CD4-positive, CD25-positive, alpha-beta regulatory T cell (primary cell): Measurements from ENCODE around the gene PDIA5. TPM values are rescaled to one million over a fixed set of nuclear protein-coding genes. Genes with fewer than 3 reads are reported as not detected.

ENCODE experiments used
- ATAC-seq, 2 donors: fragments of 150-1000 bp; cut with Tn5 transposase; one replicate each; pipeline ENCODE4 v1.10.0; 2021; ENCODE audit warnings: low read depth in 2 of 2, moderate number of reproducible peaks in 2 of 2, moderate library complexity in 1 of 2
- DNase-seq, 3 donors: peaks; one replicate each; pipeline versions ENCODE4 v3.0.0 to v3.0.0-alpha.2; 2012 to 2022; ENCODE audit warnings: mixed read lengths in 1 of 3
- H3K27ac ChIP-seq: one replicate; pipeline ENCODE4 v1.7.0; 2013; ENCODE audit warnings: mild to moderate bottlenecking, low read length; ENCODE audit not compliant: insufficient read depth, poor library complexity, severe bottlenecking
- H3K27me3 ChIP-seq: one replicate; pipeline ENCODE4 v1.7.0; 2013; ENCODE audit warnings: low read length; ENCODE audit not compliant: control insufficient read depth, insufficient read depth
- H3K36me3 ChIP-seq: one replicate; pipeline ENCODE4 v1.7.0; 2013; ENCODE audit warnings: mild to moderate bottlenecking, low read length, moderate library complexity; ENCODE audit not compliant: control insufficient read depth, insufficient read depth
- H3K4me1 ChIP-seq: 2 replicates; pipeline ENCODE4 v1.7.0; 2013; ENCODE audit warnings: mild to moderate bottlenecking, low read length; ENCODE audit not compliant: insufficient read depth, control insufficient read depth, poor library complexity, severe bottlenecking
- H3K4me3 ChIP-seq: one replicate; pipeline ENCODE4 v1.7.0; 2013; ENCODE audit warnings: low read depth, mild to moderate bottlenecking, low read length, moderate library complexity
- H3K9me3 ChIP-seq, 2 experiments: 1 replicate in 1 of 2; 2 replicates in 1 of 2; pipeline ENCODE4 v1.7.0; 2013; ENCODE audit warnings: low read length in 2 of 2, mild to moderate bottlenecking in 1 of 2, moderate library complexity in 1 of 2; ENCODE audit not compliant: control insufficient read depth in 2 of 2
- H3K27ac Mint-ChIP-seq, 3 donors: one replicate each; pipeline ENCODE4 v1.8.0; 2020 to 2022; ENCODE audit warnings: mild to moderate bottlenecking in 3 of 3, mixed read lengths in 3 of 3, moderate library complexity in 2 of 3
- H3K27me3 Mint-ChIP-seq: one replicate; pipeline ENCODE4 v1.8.0; 2022; ENCODE audit warnings: mild to moderate bottlenecking, mixed read lengths
- H3K36me3 Mint-ChIP-seq: one replicate; pipeline ENCODE4 v1.8.0; 2020; ENCODE audit warnings: mixed read lengths
- H3K4me1 Mint-ChIP-seq, 4 donors: one replicate each; pipeline ENCODE4 v1.8.0; 2020 to 2022; ENCODE audit warnings: mixed read lengths in 4 of 4, mild to moderate bottlenecking in 1 of 4
- H3K4me3 Mint-ChIP-seq, 4 donors: one replicate each; pipeline ENCODE4 v1.8.0; 2020 to 2022; ENCODE audit warnings: mild to moderate bottlenecking in 4 of 4, mixed read lengths in 4 of 4, moderate library complexity in 3 of 4
- H3K9me3 Mint-ChIP-seq, 7 donors: one replicate each; pipeline ENCODE4 v1.8.0; 2020 to 2022; ENCODE audit warnings: mixed read lengths in 7 of 7, mild to moderate bottlenecking in 3 of 7, moderate library complexity in 2 of 7
- polyA plus RNA-seq, 4 donors: library from polyadenylated mRNA; unstranded; fragments of 300-500 nt; fragmentation: Illumina TruSeq; gene quantifications; one replicate each; pipeline ENCODE4 v1.2.3, GENCODE V29; 2021
- total RNA-seq: library from RNA; stranded (reverse); gene quantifications from one replicate; pipeline ENCODE4 v1.2.3, GENCODE V29; 2022

PDIA5 gene
- total and polyA plus RNA-seq, 5 donors from 2014 or later: 0.92 to 2.6 (median 1.3) TPM

DNA sequence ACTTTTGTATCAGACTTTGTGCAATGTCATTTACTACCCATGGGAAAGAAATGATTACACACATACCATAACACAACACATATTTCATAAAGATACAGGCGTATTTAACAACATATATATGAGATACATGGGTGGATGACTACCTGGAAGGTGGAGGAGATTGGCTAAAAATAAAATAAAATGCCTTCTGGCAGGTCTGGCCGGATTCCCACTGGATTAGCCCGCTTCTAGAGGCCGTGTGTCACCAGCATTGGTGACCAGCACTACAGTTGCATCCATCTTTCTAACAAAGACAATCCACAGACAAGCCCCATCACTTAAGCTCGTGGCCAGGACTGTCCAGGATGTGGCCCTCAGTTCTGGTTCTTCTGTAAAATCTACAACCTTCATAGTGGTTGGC, 114.0 kb downstream of the PDIA5 start:
- Mint-ChIP-seq H3K4me3 (no peak overlapping the region), H3K9me3 (peaks cover 0 to 13% (median 9%) of the 10 kb centered on the region in 7 donors), H3K27ac (peak overlapping the region in 1 of 3 donors; percentile 75), H3K36me3 (no peaks in the 10 kb centered on the region), H3K4me1 (no peaks in the 10 kb centered on the region), H3K27me3 (peaks cover 26% of the 10 kb centered on the region)
- Histone ChIP-seq H3K27ac (no peak overlapping the region), H3K9me3 (peaks cover 5 to 8% of the 10 kb centered on the region in 2 experiments), H3K4me3 (no peak overlapping the region), H3K27me3 (no peaks in the 10 kb centered on the region), H3K36me3 (no peaks in the 10 kb centered on the region), H3K4me1 (no peaks in the 10 kb centered on the region)
- DNase-seq: no peak
- ATAC-seq: no peak

DNA sequence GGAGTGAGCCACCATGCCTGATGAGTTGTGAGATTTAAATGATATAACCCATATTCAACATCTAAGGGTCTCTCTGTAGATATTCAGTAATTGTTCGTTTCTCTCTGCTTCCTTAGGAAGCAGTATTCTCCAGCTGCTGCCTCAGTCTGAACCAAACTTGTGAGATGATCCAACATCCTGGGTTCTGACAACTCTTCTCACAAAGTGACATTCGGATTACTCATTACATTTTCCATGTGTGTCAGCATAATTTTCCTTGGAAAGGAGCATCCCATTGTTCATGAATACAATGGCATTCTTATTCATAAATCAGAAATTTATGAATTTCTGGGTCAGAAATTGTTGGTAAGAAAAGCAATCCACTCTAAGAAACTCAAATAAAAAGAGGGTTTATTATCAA, 119.9 kb downstream of the PDIA5 start:
- Mint-ChIP-seq H3K36me3 (no peaks in the 10 kb centered on the region), H3K4me3 (no peak overlapping the region), H3K27ac (no peak overlapping the region), H3K27me3 (peaks cover 25% of the 10 kb centered on the region), H3K9me3 (peaks cover 0 to 11% (median 6%) of the 10 kb centered on the region in 7 donors), H3K4me1 (no peaks in the 10 kb centered on the region)
- no peak overlapping the region for H3K4me3 ChIP-seq
- no peaks in the 10 kb centered on the region for H3K27me3 ChIP-seq
- H3K27ac ChIP-seq: no peak overlapping the region
- ATAC-seq (no peak), DNase-seq (no peak)
- H3K4me1 ChIP-seq: no peaks in the 10 kb centered on the region
- no peaks in the 10 kb centered on the region for H3K36me3 ChIP-seq
- peaks cover 5 to 8% of the 10 kb centered on the region in 2 experiments for H3K9me3 ChIP-seq

DNA sequence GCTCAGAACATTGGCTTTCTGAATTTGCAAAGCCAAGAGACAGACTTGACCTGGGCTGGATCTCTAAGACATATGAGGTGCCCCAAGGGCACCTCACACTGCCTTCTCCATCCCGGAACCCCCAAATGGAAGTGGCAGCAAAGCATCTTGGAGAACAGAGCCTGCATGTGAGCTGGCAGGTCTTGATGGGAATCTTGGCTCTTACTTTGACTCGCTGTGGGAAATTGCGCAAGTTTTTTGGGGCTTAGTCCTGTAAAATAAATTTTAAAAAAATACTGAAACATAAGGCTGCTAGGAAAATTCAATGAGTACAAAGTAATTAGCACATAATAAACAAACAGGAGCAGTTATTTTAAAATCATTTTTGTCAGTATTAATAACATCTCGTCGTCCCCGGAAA, 121.2 kb downstream of the PDIA5 start:
- H3K4me3 Mint-ChIP-seq: no peak overlapping the region
- no peak overlapping the region for H3K27ac Mint-ChIP-seq
- ATAC-seq: no peak

DNA sequence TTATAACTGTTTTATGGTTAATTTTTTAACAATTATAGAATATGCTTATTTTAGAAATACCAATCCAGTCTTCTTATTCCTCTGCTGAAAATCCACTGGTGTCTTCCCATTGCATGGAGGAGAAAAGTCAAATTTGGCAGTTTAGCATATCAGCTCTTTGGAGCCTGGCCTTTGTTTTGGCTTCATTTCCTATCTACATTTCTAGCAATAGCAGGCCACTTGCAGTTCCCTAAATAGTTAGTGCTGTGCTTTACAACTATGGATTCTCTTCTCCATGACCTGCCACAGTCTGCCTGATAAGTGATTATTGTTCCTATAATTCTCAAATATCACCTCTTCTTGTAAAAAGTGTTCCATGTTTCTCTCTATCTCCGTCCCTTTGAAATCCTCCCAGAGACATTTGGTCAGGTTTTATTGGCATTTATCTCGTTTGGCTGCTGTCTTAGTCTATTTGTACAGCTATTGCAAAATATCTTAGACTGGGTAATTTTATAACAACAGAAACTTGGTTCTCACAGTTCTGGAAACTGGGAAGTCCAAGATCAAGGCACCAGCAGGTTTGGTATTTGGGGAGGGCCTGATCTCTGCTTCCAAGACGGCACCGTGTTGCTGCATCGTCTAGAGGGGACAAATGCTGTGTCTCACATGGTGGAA, 126.8 kb downstream of the PDIA5 start:
- DNase-seq: no peak
- H3K27ac Mint-ChIP-seq: no peak overlapping the region
- Histone ChIP-seq H3K36me3 (no peaks in the 10 kb centered on the region), H3K4me3 (no peak overlapping the region), H3K9me3 (peaks cover 1 to 3% of the 10 kb centered on the region in 2 experiments), H3K27ac (no peak overlapping the region), H3K27me3 (peaks cover 2% of the 10 kb centered on the region), H3K4me1 (no peaks in the 10 kb centered on the region)
- peaks cover 23% of the 10 kb centered on the region for H3K27me3 Mint-ChIP-seq
- H3K36me3 Mint-ChIP-seq: no peaks in the 10 kb centered on the region
- ATAC-seq: no peak
- no peaks in the 10 kb centered on the region for H3K4me1 Mint-ChIP-seq
- peaks cover 0 to 7% (median 0%) of the 10 kb centered on the region in 7 donors for H3K9me3 Mint-ChIP-seq
- H3K4me3 Mint-ChIP-seq: no peak overlapping the region

More for the DNA sequence above, 121.2 kb downstream of the PDIA5 start:
- Histone ChIP-seq H3K4me3 (no peak overlapping the region), H3K9me3 (no peaks in the 10 kb centered on the region), H3K36me3 (no peaks in the 10 kb centered on the region), H3K27ac (no peak overlapping the region), H3K4me1 (no peaks in the 10 kb centered on the region), H3K27me3 (no peaks in the 10 kb centered on the region)
- DNase-seq: no peak
- H3K27me3 Mint-ChIP-seq: peaks cover 23% of the 10 kb centered on the region
- no peaks in the 10 kb centered on the region for H3K36me3 Mint-ChIP-seq
- peaks cover 0 to 4% (median 2%) of the 10 kb centered on the region in 7 donors for H3K9me3 Mint-ChIP-seq
- no peaks in the 10 kb centered on the region for H3K4me1 Mint-ChIP-seq

GRCh38 chr3:123194552-123194951, 127.7 kb downstream of the PDIA5 start:
- Mint-ChIP-seq H3K4me3 (no peak overlapping the region), H3K4me1 (no peaks in the 10 kb centered on the region), H3K9me3 (peaks cover 0 to 7% (median 0%) of the 10 kb centered on the region in 7 donors), H3K27ac (no peak overlapping the region), H3K27me3 (peaks cover 23% of the 10 kb centered on the region), H3K36me3 (no peaks in the 10 kb centered on the region)
- Histone ChIP-seq H3K36me3 (no peaks in the 10 kb centered on the region), H3K27me3 (peaks cover 2% of the 10 kb centered on the region), H3K27ac (no peak overlapping the region), H3K4me1 (no peaks in the 10 kb centered on the region), H3K9me3 (peaks cover 3% of the 10 kb centered on the region in 2 experiments), H3K4me3 (no peak overlapping the region)
- DNase-seq: no peak
- no peak for ATAC-seq

DNA sequence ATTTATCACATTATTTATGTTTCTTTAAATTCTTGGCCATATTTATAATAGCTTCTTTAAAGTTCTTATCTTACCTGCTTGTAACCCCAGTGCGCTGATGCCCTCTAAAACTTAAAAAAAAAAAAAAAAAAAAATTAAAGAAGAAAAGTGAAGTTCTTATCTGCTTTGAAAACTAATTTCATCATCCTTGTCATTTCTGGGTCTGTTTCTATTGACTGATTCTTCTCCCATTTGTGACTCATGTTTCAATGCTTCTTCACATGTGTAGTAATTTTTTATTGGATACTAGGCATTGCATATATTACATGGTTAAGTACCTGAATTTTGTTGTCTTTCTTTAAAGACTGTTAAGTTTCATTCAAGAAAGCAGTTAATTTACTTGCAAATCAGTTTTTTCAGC, 131.5 kb downstream of the PDIA5 start:
- H3K9me3 ChIP-seq: peaks cover 3% of the 10 kb centered on the region in 2 experiments
- Mint-ChIP-seq H3K27me3 (peaks cover 31% of the 10 kb centered on the region), H3K4me3 (no peak overlapping the region)

DNA sequence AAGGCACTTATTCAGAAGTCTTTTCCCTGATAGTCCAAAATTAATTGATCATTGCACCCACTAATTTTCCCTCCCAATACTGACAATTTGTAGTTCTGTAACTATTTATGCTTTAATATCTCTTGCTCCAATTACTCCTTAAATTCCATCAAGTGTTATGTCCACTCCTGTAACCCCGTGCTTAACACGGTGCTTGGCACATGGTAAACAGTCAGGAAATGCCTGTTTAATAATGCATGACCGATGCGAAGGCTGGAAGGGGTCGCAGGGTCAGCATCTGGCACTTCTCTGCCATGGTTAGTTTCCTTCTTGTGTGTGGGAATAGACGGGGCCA, 134.4 kb downstream of the PDIA5 start:
- peaks cover 3% of the 10 kb centered on the region in 2 experiments for H3K9me3 ChIP-seq
- Mint-ChIP-seq H3K36me3 (peaks cover 12% of the 10 kb centered on the region), H3K27me3 (peaks cover 23% of the 10 kb centered on the region), H3K4me1 (peaks cover 11 to 42% (median 18%) of the 10 kb centered on the region in 4 donors), H3K9me3 (peaks cover 0 to 5% (median 3%) of the 10 kb centered on the region in 7 donors), H3K27ac (peak overlapping the region; percentile 99 to 100 (median 99)), H3K4me3 (peak overlapping the region; percentile 91 to 96 (median 93))
- H3K4me3 ChIP-seq: peak overlapping the region; percentile 84
- DNase-seq (no peak), ATAC-seq (no peak)
- peaks cover 12% of the 10 kb centered on the region for H3K4me1 ChIP-seq
- H3K36me3 ChIP-seq: no peaks in the 10 kb centered on the region
- H3K27me3 ChIP-seq: no peaks in the 10 kb centered on the region
- peak overlapping the region; percentile 98 for H3K27ac ChIP-seq

More for the DNA sequence above, 131.5 kb downstream of the PDIA5 start:
- Mint-ChIP-seq H3K36me3 (peaks cover 9% of the 10 kb centered on the region), H3K27ac (no peak overlapping the region), H3K9me3 (peaks cover 0 to 7% (median 3%) of the 10 kb centered on the region in 7 donors), H3K4me1 (peaks cover 6 to 21% (median 15%) of the 10 kb centered on the region in 4 donors)
- Histone ChIP-seq H3K27me3 (peaks cover 2% of the 10 kb centered on the region), H3K4me3 (no peak overlapping the region), H3K36me3 (no peaks in the 10 kb centered on the region), H3K4me1 (peaks cover 12% of the 10 kb centered on the region), H3K27ac (no peak overlapping the region)
- ATAC-seq (no peak), DNase-seq (no peak)
